ENCODE results near the gene CLK3. TPM values are rescaled to one million over a fixed set of nuclear protein-coding genes. Genes with fewer than 3 reads are reported as not detected.

The CLK3 gene
- total RNA-seq, 2 experiments from 2014 or later: 102 to 103 TPM

DNA sequence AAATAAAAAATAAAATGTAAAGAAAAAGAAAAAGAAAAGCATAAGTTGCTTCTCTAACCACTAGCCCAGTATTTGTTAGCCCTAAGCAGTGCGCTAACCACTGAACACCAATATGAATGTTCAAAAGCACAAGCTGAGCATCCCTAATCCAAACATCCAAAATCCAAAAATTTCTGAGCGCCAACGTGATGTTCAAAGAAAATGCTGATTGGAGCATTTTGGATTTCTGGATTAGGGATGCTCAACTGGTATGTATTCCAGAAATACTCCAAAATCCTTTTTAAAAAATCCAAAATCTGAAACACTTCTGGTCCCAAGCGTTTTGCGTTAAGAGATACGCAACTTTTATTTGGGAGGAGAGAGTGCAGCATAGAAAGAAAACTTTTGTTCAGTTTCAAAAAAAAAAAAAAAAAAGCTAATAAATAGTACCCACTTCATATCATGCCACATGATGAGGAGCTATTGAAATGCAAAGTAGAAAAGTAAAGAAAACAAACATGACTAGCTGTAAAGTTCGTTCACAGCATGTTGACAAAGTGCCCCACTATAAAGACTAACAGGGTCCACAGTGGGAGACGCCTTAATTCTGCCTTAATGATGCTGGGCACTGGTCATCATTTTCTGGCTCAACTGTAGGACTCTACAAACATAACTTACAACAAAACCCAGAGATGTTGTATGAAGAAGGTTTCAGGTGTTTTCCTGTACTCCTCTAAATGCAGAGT, 47.8 kb downstream of the CLK3 start:
- peaks cover 16% of the 10 kb centered on the region for H3K4me1 Mint-ChIP-seq
- DNase-seq: no peak
- H3K27ac Mint-ChIP-seq: no peak overlapping the region
- H3K27me3 Mint-ChIP-seq: no peaks in the 10 kb centered on the region
- H3K36me3 Mint-ChIP-seq: peaks cover 3% of the 10 kb centered on the region
- no peak overlapping the region for H3K4me3 Mint-ChIP-seq
- H3K9me3 Mint-ChIP-seq: no peaks in the 10 kb centered on the region

DNA sequence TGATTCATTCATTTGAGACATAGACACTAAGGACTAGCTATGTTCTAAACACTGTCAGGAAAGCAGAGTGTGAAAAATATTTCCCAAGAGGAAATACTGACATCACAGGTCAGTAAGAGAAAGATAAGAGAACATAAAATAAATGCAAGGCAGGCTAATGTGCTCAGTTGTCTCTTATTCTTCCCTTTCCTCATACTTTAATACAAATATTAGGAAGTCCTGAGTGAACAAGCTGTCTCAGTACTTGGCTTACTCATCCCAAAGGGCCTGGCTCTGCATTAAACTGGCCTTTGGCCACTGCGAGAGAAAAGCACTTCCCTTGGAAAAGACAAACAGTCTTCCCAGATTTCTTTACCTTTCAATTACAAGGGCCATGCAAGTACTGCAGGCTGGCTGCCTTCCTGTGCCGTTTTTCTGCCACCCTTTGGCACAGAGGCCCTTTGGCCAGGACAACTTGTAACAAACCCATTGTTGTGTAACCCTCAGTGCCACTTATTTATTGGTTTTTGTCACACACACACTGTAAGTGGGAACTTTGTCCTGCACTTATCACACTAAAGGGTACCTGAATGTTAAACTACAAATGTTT, 48.5 kb downstream of the CLK3 start:
- H3K27ac Mint-ChIP-seq: no peak overlapping the region
- peaks cover 16% of the 10 kb centered on the region for H3K4me1 Mint-ChIP-seq
- peaks cover 3% of the 10 kb centered on the region for H3K36me3 Mint-ChIP-seq
- no peaks in the 10 kb centered on the region for H3K27me3 Mint-ChIP-seq
- H3K4me3 Mint-ChIP-seq: no peak overlapping the region
- no peaks in the 10 kb centered on the region for H3K9me3 Mint-ChIP-seq
- DNase-seq: no peak

DNA sequence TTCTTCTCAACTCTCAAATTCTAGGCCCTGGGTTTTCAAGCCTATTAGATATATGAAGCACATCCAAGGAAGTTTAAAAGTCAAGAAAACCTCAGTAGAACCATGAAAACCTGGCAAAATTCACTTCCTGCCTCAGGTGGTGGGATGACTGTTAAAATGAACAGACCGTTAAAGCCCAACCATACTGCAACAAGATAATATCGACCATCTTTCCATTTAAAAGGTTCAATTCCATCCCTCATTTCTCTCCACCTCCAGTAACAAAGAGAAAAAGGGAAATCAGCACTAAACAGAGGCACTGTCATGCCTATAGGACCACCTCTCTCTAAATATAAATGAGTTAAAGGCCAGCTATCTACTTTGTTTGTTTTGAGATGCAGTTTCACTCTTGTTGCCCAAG, 49.0 kb downstream of the CLK3 start:
- peaks cover 16% of the 10 kb centered on the region for H3K4me1 Mint-ChIP-seq
- H3K36me3 Mint-ChIP-seq: peaks cover 3% of the 10 kb centered on the region
- H3K27ac Mint-ChIP-seq: no peak overlapping the region

DNA sequence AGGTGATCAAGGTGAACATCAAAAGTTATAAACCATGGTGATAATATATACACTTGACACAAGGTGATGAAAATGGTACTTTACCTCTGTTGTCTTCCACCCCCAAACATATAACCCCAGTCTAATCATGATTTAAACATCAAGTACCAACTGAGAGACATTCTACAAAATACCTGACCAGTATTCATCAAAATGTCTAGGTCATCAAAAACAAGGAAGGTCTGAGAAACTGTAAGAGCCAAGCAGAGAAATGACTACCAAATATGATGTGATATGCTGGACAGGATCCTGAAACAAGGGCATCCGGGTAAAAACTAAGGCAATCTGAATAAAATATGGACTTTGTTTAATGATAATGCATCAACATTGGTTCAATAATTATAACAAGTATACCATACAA, 52.3 kb downstream of the CLK3 start:
- DNase-seq: no peak
- H3K4me1 Mint-ChIP-seq: peaks cover 13% of the 10 kb centered on the region
- no peaks in the 10 kb centered on the region for H3K9me3 Mint-ChIP-seq
- no peak overlapping the region for H3K27ac Mint-ChIP-seq
- H3K4me3 Mint-ChIP-seq: no peak overlapping the region
- no peaks in the 10 kb centered on the region for H3K36me3 Mint-ChIP-seq
- no peaks in the 10 kb centered on the region for H3K27me3 Mint-ChIP-seq

More for the DNA sequence above, 49.0 kb downstream of the CLK3 start:
- no peak overlapping the region for H3K4me3 Mint-ChIP-seq
- no peaks in the 10 kb centered on the region for H3K27me3 Mint-ChIP-seq
- DNase-seq: no peak
- H3K9me3 Mint-ChIP-seq: no peaks in the 10 kb centered on the region

DNA sequence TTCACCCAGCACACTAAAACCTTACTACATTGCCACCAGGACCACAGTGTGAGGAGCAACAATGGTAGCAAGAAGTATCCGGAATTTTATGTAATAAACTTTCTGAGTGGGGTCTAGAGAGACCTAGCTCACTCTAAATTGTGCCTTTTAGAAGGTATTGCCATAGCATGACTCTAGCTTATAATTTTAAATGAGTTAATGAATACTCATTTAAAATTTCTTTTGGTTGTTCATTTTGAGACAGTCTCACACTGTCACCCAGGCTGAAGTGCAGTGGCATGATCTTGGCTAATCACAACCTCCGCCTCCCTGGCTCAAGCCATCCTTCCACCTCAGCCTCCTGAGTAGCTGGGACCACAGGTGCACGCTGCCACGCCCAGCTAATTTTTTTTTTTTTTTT, 54.0 kb downstream of the CLK3 start:
- Mint-ChIP-seq H3K4me1 (peaks cover 11% of the 10 kb centered on the region), H3K4me3 (no peak overlapping the region), H3K36me3 (peaks cover 5% of the 10 kb centered on the region), H3K9me3 (no peaks in the 10 kb centered on the region), H3K27ac (no peak overlapping the region), H3K27me3 (no peaks in the 10 kb centered on the region)
- no peak for DNase-seq

DNA sequence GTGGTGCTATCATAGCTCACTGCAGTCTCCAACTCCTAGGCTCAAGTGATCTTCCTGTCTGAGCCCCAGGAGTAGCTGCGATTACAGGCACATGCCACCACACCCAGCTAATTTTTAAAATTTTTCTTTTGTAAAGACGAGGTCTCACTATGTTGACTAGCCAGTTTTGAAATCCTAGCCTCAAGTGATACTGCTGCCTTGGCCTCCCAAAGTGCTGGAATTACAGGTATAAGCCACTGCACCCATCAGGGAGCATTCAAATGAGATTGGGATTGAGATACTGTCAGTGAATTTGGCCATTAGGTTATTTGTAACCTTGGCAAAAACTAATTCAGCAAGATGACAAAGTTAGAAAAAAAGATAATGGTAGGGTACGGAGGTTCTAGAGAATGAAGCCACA, 58.5 kb downstream of the CLK3 start:
- Mint-ChIP-seq H3K27me3 (no peaks in the 10 kb centered on the region), H3K9me3 (no peaks in the 10 kb centered on the region), H3K36me3 (peaks cover 5% of the 10 kb centered on the region), H3K4me3 (no peak overlapping the region), H3K4me1 (peaks cover 8% of the 10 kb centered on the region), H3K27ac (no peak overlapping the region)
- no peak for DNase-seq

DNA sequence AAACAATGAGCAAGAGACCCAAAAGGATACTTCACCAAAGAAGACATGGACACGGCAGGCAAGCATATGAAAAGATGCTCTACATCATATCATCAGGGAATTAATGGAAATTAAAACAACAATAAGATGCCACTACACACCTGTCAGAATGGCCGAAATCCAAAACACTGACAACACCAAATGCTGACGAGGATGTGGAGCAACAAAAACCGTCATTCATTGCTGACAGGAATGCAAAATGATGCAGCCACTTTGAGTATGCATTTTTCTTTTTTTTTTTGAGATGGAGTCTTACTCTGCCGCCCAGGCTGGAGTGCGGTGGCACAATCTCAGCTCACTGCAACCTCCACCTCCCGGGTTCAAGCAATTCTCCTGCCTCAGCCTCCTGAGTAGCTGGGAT, 61.2 kb downstream of the CLK3 start:
- Mint-ChIP-seq H3K4me1 (peaks cover 15% of the 10 kb centered on the region), H3K36me3 (peaks cover 12% of the 10 kb centered on the region), H3K27me3 (no peaks in the 10 kb centered on the region), H3K9me3 (no peaks in the 10 kb centered on the region), H3K27ac (no peak overlapping the region), H3K4me3 (no peak overlapping the region)
- no peak for DNase-seq

Other genes starting within 250 kb of the CLK3 start
- gene CYP11A1, start 248.2 kb upstream of the CLK3 start, total RNA-seq: under 1 TPM; 0.30 to 0.31 TPM
- gene SEMA7A, start 181.9 kb upstream of the CLK3 start, total RNA-seq: 10 to 100 TPM; 48.8 to 51.4 TPM
- gene UBL7, start 154.7 kb upstream of the CLK3 start, total RNA-seq: 10 to 100 TPM; 56.6 to 56.8 TPM
- gene ARID3B, start 74.6 kb upstream of the CLK3 start, total RNA-seq: 10 to 100 TPM; 23.4 to 23.5 TPM
- 10 to 100 TPM; 54.3 to 55.7 TPM for gene EDC3, start 80.2 kb downstream of the CLK3 start, total RNA-seq
- 1 to 10 TPM; 4.7 to 4.9 TPM for gene CYP1A1, start 109.7 kb downstream of the CLK3 start, total RNA-seq
- gene CYP1A2, start 133.0 kb downstream of the CLK3 start, total RNA-seq: not detected
- gene CSK, start 166.2 kb downstream of the CLK3 start, total RNA-seq: 100 to 1,000 TPM; 308 to 310 TPM
- under 1 TPM; 0.14 to 0.33 TPM for gene LMAN1L, start 197.0 kb downstream of the CLK3 start, total RNA-seq
- gene CPLX3, start 210.8 kb downstream of the CLK3 start, total RNA-seq: under 1 TPM in 1 of 2 experiments, not detected in 1; 0.19 TPM
- 10 to 100 TPM; 41.1 to 49.9 TPM for gene ULK3, start 227.3 kb downstream of the CLK3 start, total RNA-seq